Measurements from ENCODE around the gene ACTR8. TPM values are rescaled to one million over a fixed set of nuclear protein-coding genes. Genes with fewer than 3 reads are reported as not detected.

The ACTR8 gene
- total RNA-seq, 2 experiments from 2014 or later, result 13.7 to 14.3 TPM

- CTCF ChIA-PET, result no interaction called here
- Mint-ChIP-seq H3K27me3 (peaks cover 6% of the 10 kb centered on the region), H3K4me1 (ENCODE audit: low read depth) (no peaks in the 10 kb centered on the region), H3K9me3 (no peaks in the 10 kb centered on the region), H3K36me3 (ENCODE audit: low read depth) (no peaks in the 10 kb centered on the region), H3K4me3 (no peak overlapping the region), H3K27ac (no peak overlapping the region)
- no peaks in the 10 kb centered on the region for H3K9me3 ChIP-seq (ENCODE audit: control insufficient read depth in 1 of 2, insufficient read depth in 1 of 2, low read length in 2 of 2)
- POLR2A ChIA-PET, result no interaction called here
- H3K4me1 ChIP-seq (ENCODE audit: insufficient read depth, low read length), result no peaks in the 10 kb centered on the region
- no peak for DNase-seq
- H3K36me3 ChIP-seq (ENCODE audit: insufficient read depth, low read length), result no peaks in the 10 kb centered on the region
- ATAC-seq (ENCODE audit: poor library complexity), result no peak
- H3K4me3 ChIP-seq (ENCODE audit: low read length), result no peak overlapping the region
- H3K27me3 ChIP-seq (ENCODE audit: control insufficient read depth in 1 of 2, insufficient read depth in 2 of 2, low read length in 2 of 2), result peaks cover 0 to 2% of the 10 kb centered on the region in 2 experiments
- intact Hi-C loops (cut with DNase I, micrococcal nuclease), result no loop called here
- TF ChIP-seq CTCF (IDR thresholded peaks at IDR 0.05), result no peak
- no peak overlapping the region for H3K27ac ChIP-seq (ENCODE audit: low read depth in 1 of 2, low read length in 2 of 2)
These were observed 45.7 kb downstream of the ACTR8 start for GRCh38 chr3:53836084-53836872.

- Histone ChIP-seq H3K36me3 (ENCODE audit: insufficient read depth, low read length) (no peaks in the 10 kb centered on the region), H3K27ac (ENCODE audit: low read depth in 1 of 2, low read length in 2 of 2) (no peak overlapping the region), H3K4me3 (ENCODE audit: low read length) (no peak overlapping the region), H3K27me3 (ENCODE audit: control insufficient read depth in 1 of 2, insufficient read depth in 2 of 2, low read length in 2 of 2) (peaks cover 0 to 2% of the 10 kb centered on the region in 2 experiments), H3K4me1 (ENCODE audit: insufficient read depth, low read length) (no peaks in the 10 kb centered on the region), H3K9me3 (ENCODE audit: control insufficient read depth in 1 of 2, insufficient read depth in 1 of 2, low read length in 2 of 2) (no peaks in the 10 kb centered on the region)
- H3K27ac Mint-ChIP-seq, result no peak overlapping the region
- no peaks in the 10 kb centered on the region for H3K4me1 Mint-ChIP-seq (ENCODE audit: low read depth)
- ChIA-PET CTCF (no interaction called here), POLR2A (interaction anchor here (0.9 kb wide), 1 partner anchor 63 kb away, joined by 6 read pairs; no protein-coding TSS in a partner anchor)
- no peaks in the 10 kb centered on the region for H3K9me3 Mint-ChIP-seq
- peaks cover 6% of the 10 kb centered on the region for H3K27me3 Mint-ChIP-seq
- TF ChIP-seq CTCF (IDR thresholded peaks at IDR 0.05), result no peak
- no peak for DNase-seq
- no peak overlapping the region for H3K4me3 Mint-ChIP-seq
- intact Hi-C loops (cut with DNase I, micrococcal nuclease), result no loop called here
- H3K36me3 Mint-ChIP-seq (ENCODE audit: low read depth), result no peaks in the 10 kb centered on the region
- no peak for ATAC-seq (ENCODE audit: poor library complexity)
These were observed 46.7 kb downstream of the ACTR8 start for GRCh38 chr3:53835257-53835656.

GRCh38 chr3:53834429-53835095, 47.4 kb downstream of the ACTR8 start:
- H3K9me3 Mint-ChIP-seq, result no peaks in the 10 kb centered on the region
- peak in 1 of 14 experiments; percentile 13 for DNase-seq
- no peak overlapping the region for H3K27ac Mint-ChIP-seq

More at GRCh38 chr3:53834429-53835095, 47.4 kb downstream of the ACTR8 start:
- Histone ChIP-seq H3K4me3 (ENCODE audit: low read length) (no peak overlapping the region), H3K27ac (ENCODE audit: low read depth in 1 of 2, low read length in 2 of 2) (no peak overlapping the region), H3K9me3 (ENCODE audit: control insufficient read depth in 1 of 2, insufficient read depth in 1 of 2, low read length in 2 of 2) (no peaks in the 10 kb centered on the region), H3K36me3 (ENCODE audit: insufficient read depth, low read length) (no peaks in the 10 kb centered on the region), H3K4me1 (ENCODE audit: insufficient read depth, low read length) (no peaks in the 10 kb centered on the region), H3K27me3 (ENCODE audit: control insufficient read depth in 1 of 2, insufficient read depth in 2 of 2, low read length in 2 of 2) (peaks cover 0 to 2% of the 10 kb centered on the region in 2 experiments)
- no peak for TF ChIP-seq CTCF (IDR thresholded peaks at IDR 0.05)
- no peaks in the 10 kb centered on the region for H3K4me1 Mint-ChIP-seq (ENCODE audit: low read depth)
- H3K4me3 Mint-ChIP-seq, result no peak overlapping the region
- POLR2A ChIA-PET, result interaction anchor here (0.9 kb wide), 1 partner anchor 64 kb away, joined by 6 read pairs; no protein-coding TSS in a partner anchor
- ATAC-seq (ENCODE audit: poor library complexity), result no peak
- peaks cover 6% of the 10 kb centered on the region for H3K27me3 Mint-ChIP-seq
- no peaks in the 10 kb centered on the region for H3K36me3 Mint-ChIP-seq (ENCODE audit: low read depth)
- CTCF ChIA-PET, result no interaction called here
- intact Hi-C loops (cut with DNase I, micrococcal nuclease), result no loop called here

Measured in CD4-positive, alpha-beta T cell (primary cell).